GM18502 (cell line): ENCODE results near the gene MUC7.
"Not testable (repeated sequence)": the region's sequence is repeated elsewhere in the genome, so short reads cannot be mapped to it uniquely, and the experiment has no call there.

ENCODE experiments used
- ATAC-seq: cut with Tn5 transposase; IDR thresholded peaks from one replicate; pipeline ENCODE4 v1.9.1; 2021; ENCODE audit warnings: mild to moderate bottlenecking; ENCODE audit not compliant: unreplicated experiment, poor library complexity

MUC7 gene

DNA sequence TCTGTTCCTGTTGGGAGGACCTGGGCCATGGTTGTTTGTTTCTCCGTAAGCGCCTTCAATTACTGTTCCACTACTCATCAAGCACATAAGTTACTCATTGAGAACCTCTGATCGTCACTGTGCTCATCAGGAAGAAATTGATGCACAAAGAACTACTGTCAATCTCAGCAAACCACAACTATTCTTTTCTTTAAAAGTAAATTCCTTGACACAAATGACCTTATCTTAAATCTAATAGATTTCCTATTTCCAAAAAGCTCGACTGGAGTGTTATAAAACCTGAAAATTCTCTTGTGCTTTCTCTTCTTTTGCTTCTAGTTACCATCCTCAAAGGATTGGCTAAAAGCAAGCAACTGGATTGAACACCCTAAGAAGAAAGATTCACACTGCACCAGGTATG lies at the start of gene MUC7:
MUC7 (plus strand) TSS at position 301 of the 400 bp plus-strand sequence. CDS start 1,825 bp downstream, outside the sequence.
- ATAC-seq: no peak

DNA sequence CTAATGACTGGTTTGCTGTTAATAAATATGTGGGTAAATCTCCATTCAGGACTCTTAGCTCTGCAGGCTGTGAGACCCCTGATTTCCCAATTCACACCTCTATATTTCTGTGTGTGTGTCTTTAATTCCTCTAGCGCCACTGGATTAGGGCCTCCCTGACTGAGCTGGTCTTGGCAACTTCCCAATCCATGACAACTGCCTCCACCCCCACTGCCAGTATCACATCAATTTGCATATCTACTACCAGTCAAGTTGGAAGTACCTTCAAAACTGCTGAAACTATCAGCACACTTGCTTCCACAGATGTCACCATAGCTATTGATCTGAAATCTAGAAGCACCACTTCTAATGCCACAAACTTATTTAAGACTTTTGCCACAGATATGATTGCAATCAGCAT lies 46.7 kb upstream of the MUC7 start:
- ATAC-seq: no peak

DNA sequence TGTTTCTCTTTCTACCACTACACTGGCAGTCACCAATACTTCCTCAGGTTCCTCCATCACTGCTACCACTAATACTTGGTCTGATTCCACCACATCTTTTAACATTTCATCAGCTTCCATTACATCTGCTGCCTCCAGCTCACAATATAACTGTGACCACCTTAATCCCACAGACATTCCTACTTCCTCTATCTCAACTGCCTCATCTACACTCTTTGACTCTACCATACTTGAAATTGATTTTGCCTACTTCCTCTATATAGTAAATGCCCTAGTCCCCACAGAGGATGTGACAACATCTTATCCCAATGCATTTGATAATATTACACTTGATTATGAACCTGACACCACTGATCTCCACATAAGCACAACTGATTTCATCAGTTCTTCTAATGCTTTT lies 45.2 kb upstream of the MUC7 start:
- ATAC-seq: no peak

DNA sequence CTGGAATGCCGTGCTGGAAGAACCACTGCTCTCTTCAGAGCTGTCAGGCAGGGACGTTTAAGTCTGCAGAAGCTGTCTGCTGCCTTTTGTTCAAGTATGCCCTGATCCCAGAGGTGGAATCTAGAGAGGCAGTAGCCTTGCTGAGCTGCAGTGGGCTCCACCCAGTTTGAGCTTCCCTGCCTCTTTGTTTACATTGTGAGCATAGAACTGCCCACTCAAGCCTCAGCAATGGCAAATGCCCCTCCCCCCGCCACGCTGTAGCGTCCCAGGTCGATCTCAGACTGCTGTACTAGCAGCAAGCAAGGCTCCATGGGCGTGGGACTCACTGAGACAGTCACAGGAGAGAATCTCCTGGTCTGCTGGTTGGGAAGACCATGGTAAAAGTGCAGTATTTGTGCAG lies 34.8 kb upstream of the MUC7 start:
- ATAC-seq: no peak

DNA sequence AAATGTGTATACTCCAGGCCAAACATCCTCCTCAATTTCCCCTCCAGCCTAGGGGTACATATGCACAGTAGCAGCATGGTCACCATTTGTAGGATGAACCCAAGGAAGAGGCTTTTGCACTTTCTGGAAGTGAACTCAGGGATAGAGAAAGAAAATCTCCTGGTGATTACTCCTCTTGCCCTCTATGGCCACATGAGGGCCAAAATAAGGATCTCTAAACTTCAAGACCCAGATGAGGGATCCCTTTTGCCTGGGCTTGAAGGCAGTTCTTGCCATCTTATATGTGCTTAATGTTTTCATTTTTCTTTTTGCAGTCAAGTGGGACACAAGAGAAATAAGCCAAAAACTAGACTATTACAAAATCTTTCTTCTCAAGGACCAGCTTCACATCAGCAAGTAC lies 29.5 kb upstream of the MUC7 start:
- no peak for ATAC-seq

DNA sequence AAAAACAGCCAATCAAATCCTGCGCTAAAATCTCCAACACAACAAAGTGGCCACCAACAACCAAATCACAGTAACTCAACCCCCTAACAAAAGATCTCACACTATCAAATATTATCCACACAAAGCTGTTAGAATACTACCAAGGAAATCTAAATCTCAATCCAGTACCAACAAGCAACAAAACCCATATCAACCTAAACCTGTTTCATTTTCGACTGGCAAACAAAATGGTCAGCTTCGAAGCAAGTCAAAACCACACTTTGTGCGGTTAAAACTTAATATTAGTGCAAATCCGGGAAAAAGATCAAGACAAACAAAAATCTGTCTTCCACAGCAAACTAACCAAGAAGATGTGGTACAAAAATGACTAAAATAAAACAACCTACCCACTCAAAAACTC lies 28.7 kb upstream of the MUC7 start:
- no peak for ATAC-seq

DNA sequence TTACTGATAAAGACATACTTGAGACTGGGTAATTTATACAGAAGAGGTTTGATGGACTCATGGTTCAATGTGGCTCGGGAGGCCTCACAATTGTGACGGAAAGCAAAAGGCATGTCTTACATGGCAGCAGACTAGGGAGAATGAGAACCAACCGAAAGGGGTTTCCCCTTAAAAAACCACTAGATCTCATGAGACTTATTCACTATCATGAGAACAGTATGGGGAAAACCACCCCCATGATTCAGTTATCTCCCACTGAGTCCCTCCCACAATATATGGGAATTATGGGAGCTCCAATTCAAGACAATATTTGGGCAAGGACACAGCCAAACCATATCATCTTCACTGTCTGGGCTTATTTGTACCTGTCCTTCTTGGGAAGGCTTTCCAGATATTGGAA lies 22.8 kb upstream of the MUC7 start:
- peak; percentile 67 for ATAC-seq

DNA sequence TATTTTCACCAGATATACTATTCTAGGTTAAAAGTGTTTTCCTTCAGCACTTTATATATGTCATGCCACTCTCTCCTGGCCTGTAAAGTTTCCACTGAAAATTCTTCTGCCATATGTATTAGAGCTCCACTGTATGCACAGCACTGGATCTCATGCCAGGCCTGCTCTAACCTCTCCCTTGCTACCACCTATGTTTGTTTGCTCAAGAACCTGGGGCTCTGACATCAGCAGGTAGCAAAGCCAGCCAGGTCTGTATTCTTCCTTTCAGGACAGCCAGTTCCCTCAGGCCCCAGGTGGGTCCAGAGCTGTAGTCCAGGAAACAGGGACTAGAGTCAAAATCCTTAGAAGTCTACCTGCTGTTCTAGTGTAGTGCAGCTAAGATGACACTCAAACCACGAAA lies 19.1 kb upstream of the MUC7 start:
- no peak for ATAC-seq

DNA sequence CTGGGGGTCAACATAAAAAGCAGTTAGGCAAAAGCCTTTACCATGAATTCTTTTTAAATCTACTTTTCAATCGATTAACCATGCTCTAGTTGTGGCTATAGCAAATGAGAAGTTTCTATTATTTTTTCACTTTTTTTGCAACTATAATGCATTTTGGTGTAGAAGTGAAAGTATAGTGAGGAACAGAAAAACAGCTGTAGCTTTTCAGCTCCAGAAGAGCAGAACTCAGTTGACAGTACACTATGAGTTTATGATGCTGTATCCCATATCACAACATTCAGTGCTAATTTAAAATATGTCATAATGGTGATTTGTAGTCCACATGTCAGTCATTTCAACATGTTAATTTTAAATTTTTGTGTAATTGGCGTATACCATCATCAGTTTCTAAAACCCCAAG lies 8.7 kb upstream of the MUC7 start:
- ATAC-seq: no peak

DNA sequence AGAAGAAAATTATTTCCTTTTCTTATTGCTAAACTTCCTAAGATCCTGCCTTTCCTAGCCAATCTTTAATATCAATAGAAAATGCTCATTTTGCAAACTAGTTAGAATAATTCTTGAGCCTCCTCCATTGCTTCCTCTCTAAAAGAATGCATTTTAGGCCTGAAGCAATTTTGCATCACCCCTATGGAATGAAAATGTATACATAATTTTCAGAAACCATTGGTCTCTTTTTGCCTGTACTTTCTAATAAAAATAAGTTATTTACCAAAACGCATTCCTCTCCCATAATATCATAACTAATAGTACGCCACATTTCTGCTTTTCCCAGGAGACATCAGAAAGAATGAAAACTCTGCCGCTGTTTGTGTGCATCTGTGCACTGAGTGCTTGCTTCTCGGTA lies 1.7 kb downstream of the MUC7 start:
- no peak for ATAC-seq

DNA sequence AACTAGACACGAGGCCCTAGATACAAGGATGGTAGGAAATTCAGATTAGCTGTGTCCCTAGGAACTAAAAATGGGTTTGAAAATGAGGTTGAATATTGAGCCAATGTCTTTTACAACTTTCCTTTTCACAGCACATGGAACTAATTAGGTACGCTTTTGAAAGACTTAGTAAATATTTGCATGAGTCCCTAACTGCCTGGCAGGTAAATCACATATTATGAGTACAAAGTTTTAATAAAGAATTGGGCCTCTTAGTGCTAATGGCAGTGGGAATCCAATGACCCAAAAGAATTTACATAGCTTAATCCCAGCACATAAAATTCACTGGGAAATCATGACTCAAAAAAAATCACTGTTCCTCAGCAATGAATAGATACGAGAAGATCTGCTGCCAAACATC lies 16.8 kb downstream of the MUC7 start:
- no peak for ATAC-seq

DNA sequence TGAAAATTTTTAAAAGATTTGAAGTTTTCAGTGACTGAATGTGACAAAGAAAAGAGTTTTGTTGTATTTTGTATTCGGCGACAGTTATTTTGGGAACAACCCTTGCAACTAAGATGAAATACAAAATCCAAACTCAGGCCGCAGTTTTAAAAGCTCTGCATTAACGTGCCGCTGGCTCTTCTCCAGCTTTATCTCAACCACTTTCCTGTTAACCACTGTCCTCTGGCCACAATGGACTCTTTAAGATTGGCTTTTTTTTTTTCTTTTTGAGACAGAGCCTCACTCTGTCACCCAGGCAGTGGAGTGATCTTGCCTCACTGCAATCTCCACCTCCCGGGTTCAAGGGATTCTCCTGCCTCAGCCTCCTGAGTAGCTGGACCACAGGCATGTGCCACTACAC lies 24.2 kb downstream of the MUC7 start:
- no peak for ATAC-seq

DNA sequence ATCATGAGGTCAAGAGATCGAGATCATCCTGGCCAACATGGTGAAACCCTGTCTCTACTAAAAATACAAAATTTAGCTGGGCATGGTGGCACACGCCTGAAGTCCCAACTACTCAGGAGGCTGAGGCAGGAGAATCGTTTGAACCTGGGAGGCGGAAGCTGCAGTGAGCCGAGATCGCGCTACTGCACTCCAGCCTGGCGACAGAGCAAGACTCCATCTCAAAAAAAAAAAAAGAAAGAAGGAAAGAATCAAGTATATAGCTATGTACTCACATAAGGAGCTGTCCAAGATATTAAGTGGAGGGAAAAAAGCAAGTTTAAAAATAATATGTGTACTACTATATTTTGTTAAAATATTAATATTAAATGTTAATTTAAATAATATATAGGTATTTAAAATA lies 29.8 kb downstream of the MUC7 start:
- not testable (repeated sequence) for ATAC-seq

DNA sequence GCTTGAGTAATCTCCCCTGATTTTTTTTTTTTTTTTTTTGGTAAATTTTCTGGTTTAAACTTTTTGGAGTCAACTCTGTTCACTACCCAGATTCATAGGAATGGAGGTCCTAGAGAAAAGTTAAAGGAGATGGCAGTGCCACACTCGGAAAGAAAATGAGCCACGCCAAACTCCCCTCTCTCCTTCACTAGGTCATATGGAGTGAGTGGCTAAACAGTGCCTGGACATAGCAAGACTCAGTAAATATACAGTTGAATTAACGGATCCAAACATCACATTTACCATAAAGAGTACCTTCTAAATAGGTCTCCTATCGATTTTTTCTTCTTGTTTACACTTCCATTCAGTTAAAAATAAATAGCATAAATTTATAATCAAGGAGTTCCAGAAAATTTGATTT lies 32.7 kb downstream of the MUC7 start:
- no peak for ATAC-seq

DNA sequence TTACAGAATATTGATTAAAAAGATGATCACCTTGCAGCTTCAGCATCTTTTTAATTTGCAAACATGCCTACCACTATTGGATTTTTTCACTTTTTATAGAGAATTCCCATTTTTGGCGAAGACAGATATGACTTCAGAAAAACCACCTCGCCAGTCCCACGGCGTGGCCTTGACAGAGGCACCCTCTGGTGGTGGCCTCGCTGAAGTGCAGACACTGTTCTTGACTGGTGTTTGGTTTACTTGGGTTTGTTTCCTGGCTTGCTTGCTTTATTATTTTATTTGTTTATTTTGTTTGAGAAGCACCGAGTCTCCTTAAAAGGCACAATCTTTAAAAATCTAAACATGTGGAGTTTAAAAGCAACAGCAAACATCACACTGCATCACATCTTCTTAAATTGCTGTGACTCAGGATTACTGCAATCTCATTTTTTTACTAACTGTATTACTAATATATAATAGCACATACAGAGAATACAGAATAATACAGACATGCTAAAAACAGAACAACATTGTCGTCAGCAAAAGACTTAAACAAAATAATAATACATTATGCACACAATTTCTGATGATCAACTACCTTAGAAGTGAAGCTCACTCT lies 33.3 kb downstream of the MUC7 start:
- peak; percentile 95 for ATAC-seq

DNA sequence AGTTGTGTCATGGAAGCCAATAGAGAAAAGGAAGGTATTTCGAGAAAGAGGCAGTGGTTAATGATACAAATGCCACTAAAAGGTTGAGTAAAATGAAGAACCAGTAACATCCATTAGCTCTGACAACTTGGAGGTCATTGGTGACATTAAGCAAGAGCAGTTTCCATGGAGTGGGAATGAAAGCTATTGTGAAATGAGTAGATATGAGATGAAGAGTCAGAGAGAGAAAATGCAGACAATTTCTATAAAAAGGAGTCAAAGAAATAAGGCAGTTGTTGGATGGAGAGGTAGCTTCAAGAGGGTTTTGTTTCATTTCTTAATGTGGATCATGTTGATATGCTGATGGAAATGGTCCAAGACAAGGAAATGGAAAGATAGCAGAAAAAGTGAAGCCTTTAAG lies 36.8 kb downstream of the MUC7 start:
- no peak for ATAC-seq

DNA sequence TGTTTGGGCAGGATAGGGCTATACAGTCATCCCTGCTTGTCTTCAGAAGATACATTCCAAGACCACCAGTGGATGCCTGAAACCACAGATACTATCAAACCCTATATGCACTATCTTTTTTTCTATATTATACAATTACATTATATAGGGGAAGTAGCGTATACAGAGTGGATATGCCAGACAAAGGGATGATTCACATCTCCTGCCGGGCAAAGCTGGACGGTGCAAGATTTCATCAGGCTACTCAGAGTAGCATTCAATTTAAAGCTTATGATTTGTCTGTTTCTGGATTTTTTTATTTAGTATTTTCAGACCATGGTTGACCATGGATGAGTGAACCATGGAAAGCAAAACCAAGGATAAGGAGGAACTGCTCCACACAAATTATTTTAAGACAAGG lies 39.4 kb downstream of the MUC7 start:
- no peak for ATAC-seq

DNA sequence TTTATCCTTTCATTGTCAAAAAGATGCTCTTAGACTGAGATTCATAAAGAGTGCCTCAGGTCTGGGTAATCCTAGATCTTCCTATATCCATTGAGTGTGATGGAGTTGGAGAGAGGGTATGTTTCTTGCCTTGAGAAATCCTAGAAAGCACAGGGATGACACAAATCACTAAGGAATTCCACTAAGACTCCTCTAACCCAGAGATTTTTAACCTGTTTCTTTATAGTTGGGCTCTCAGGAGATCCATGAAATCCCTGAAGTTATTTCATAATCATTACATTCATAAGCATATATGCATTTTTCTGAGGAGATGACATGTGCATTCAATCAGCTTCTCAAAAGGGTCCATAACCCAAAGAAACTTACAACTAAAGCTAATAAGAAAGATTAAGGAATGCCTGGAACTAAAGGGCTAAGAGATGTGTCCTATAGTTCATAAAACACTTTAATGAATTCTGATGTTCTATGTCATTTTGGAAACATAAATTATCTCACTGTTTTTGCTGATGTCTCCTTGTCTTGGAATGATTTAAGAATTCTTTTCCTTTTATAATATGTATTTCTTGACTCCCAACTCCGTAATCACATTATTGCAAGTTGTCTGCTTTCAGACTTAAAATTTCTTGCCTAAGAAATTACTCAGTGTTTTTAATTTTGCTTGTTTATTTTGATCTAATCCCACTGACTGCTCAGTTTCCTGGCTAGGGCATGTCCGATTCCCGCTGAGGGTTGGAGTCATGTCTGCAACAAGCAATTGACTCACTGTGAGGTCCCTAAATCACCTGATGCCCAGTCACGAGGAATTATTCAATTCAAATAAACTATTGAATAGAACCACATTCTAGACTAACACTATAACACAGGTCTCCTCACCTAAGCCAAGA lies 43.6 kb downstream of the MUC7 start:
- no peak for ATAC-seq

DNA sequence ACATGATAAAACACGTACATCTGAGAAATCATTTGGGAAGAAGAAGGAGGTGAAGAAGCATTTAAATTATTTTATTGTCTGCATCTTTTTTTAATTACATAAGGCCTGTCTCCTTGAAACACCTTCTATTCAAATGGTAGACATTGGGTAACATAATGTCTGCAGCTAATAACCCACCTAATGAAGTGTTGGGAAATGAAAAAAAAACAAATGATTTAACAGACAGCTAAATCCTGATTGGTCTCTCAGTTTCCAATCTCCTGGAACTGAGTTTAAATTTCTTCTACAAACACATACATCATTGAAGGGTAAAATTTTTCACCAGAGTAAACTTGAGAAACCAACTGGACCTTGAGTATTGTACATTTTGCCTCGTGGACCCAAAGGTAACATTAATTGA lies 46.3 kb downstream of the MUC7 start, which contains the start of gene AMTN:
AMTN (plus strand) TSS at position 301 of the 400 bp plus-strand sequence. CDS start 209 bp downstream, outside the sequence.
- no peak for ATAC-seq

DNA sequence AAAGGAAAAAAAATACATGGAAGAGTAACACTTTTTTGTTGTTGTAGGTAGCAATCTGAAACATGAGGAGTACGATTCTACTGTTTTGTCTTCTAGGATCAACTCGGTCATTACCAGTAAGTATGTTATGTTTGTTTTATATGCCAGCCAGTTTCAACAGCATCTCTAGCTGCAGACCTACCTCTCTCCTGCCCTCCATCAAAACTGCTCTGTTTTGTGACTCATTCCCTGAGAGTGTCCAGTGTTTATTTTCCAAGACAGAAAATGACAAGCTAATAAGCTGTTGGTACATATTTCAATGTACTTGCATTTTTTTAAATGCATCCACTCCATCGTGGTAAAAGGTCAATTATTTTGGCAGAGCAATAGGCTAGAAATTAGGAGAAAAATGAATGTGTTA lies 46.7 kb downstream of the MUC7 start:
- no peak for ATAC-seq

DNA sequence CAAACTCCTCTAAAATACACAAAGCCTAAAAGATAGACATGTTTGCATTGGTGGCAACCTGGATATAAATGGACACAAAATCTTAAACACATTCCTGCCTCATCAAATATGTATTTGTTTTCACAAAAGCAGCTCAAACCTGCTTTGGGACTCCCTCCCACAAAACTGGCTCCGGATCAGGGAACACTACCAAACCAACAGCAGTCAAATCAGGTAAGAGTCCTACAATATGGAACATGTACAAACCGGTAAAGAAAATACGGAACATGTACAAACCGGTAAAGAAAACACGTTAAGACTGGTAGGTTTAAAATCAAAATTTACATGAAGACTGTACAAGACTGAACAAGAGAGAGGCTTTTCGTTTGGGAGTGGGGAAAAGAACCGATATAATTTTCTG lies 50.6 kb downstream of the MUC7 start:
- no peak for ATAC-seq

DNA sequence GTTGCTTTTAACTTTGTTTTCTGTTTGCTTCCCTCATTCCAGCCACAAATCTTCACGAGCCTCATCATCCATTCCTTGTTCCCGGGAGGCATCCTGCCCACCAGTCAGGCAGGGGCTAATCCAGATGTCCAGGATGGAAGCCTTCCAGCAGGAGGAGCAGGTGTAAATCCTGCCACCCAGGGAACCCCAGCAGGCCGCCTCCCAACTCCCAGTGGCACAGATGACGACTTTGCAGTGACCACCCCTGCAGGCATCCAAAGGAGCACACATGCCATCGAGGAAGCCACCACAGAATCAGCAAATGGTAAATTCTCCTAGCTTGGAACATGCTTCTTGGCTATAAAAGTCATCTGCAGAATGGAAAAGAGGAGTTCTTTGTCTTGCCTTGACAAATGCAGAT lies 59.0 kb downstream of the MUC7 start:
- no peak for ATAC-seq
